Heart left ventricle (tissue), 16 donors: Measurements from ENCODE around the gene ZBTB7C. TPM values are rescaled to one million over a fixed set of nuclear protein-coding genes. Genes with fewer than 3 reads are reported as not detected.

Experiments
- ATAC-seq, 4 donors: fragments of 200-7000 bp; cut with Tn5 transposase; one replicate each; pipeline ENCODE4 v1.9.1; 2020 to 2022; ENCODE audit warnings: moderate library complexity in 4 of 4, mild to moderate bottlenecking in 3 of 4, moderate number of reproducible peaks in 1 of 4
- DNase-seq, 5 donors: peaks; one replicate each; pipeline ENCODE4 v3.0.0-alpha.2; 2020
- H3K27ac ChIP-seq, 12 donors: fragments of 200-600 bp; sonication (generic) in 4 of 12; one replicate each; pipeline versions ENCODE4 v1.5.0 to v1.8.0; 2016 to 2022; ENCODE audit warnings: mild to moderate bottlenecking in 2 of 12
- H3K27me3 ChIP-seq, 9 donors: fragments of 200-600 bp; sonication (generic) in 2 of 9; one replicate each; pipeline versions ENCODE4 v1.5.1 to v1.8.0; 2016 to 2022; ENCODE audit warnings: mild to moderate bottlenecking in 3 of 9
- H3K36me3 ChIP-seq, 9 donors: fragments of 200-600 bp; sonication (generic) in 2 of 9; one replicate each; pipeline versions ENCODE4 v1.5.0 to v1.8.0; 2018 to 2022; ENCODE audit warnings: mild to moderate bottlenecking in 2 of 9
- H3K4me1 ChIP-seq, 12 donors: fragments of 200-600 bp; sonication (generic) in 4 of 12; one replicate each; pipeline versions ENCODE4 v1.5.0 to v1.8.0; 2016 to 2022; ENCODE audit warnings: mild to moderate bottlenecking in 3 of 12
- H3K4me3 ChIP-seq, 12 donors: fragments of 200-600 bp; sonication (generic) in 4 of 12; one replicate each; pipeline versions ENCODE4 v1.5.0 to v1.8.0; 2017 to 2022; ENCODE audit warnings: mild to moderate bottlenecking in 9 of 12, moderate library complexity in 4 of 12
- H3K9me3 ChIP-seq, 12 donors: fragments of 200-600 bp; sonication (generic) in 4 of 12; one replicate each; pipeline versions ENCODE4 v1.5.0 to v1.8.0; 2016 to 2022; ENCODE audit warnings: mild to moderate bottlenecking in 1 of 12
- POLR2A ChIP-seq, 2 donors: fragments of 450-650 bp; IDR thresholded peaks; one replicate each; pipeline ENCODE4 v1.6.1; 2017; ENCODE audit warnings: antibody characterized with exemption in 2 of 2, mild to moderate bottlenecking in 2 of 2, moderate library complexity in 2 of 2
- WGBS, 4 donors: extraction: QIAGEN DNeasy Blood & Tissue Kit in 2 of 4; methylation state at CpG; one replicate each; pipeline versions ENCODE4 v1.1.5 to v1.1.7; 2013 to 2018; 5-methylcytosine and 5-hydroxymethylcytosine counted together
- intact Hi-C, 10 donors: fragments of 100-400 bp; cut with DNase I; formaldehyde crosslinking; loops; one replicate each; pipeline versions ENCODE4 v1.11.1 to v1.14.2; 2022
- polyA plus RNA-seq, 2 donors: library from polyadenylated mRNA; stranded (reverse); fragments of 200-250 nt; gene quantifications; one replicate each; pipeline ENCODE4 v1.2.3, GENCODE V29; 2013
- total RNA-seq, 9 donors: library from RNA; depleted of rRNA in 2 of 9; stranded (reverse); fragments of >200 nt in 2 of 9; fragmentation: NEBNext Ultra II Directional in 3 of 9; extraction: Animal tissue kit (Norgen Biotek cat#: 25700) in 3 of 9; gene quantifications; one replicate each; pipeline versions ENCODE4 v1.1.0 to v1.2.4, GENCODE V29; 2016 to 2023
- TF ChIP-seq, protein P1 (sequence below), 12 donors: fragments of 200-600 bp; sonication (generic) in 4 of 12; IDR thresholded peaks; one replicate each; pipeline versions ENCODE4 v1.5.0 to v1.8.0; 2018 to 2022; ENCODE audit warnings: antibody characterized with exemption in 12 of 12, mild to moderate bottlenecking in 5 of 12
- donor health status: ischemic (EF 13 %, LVEDD 7.1; RV severe dilation, severe dysfunction).
- donor health status: healthy with polysubstance abuse.
- donor health status: DM: no; HTN: yes; CAD: no.
- donor health status: DM: no; HTN: no; CAD: no.
- donor health status: ischemic (EF 25% LVEDD 6.9; RV normal size, moderate dysfunction).
- donor health status: ischemic (EF 25% LVEDD 5.7; RV mildly dilated, moderate dysfunction).
- donor health status: healthy.
- donor health status: DM: yes; HTN: yes; CAD: no.
- donor health status: ischemic (EF 35%, LVEDD 5.7; RV mildly dilated, moderate dysfunction).
- donor health status: nonischemic (EF 11% LVEDD 7.7; RV severe dilation, severe dysfunction).
- donor health status: DM: yes; HTN: yes; CAD: no.
- donor health status: PGD.
- donor health status: ischemic (EF 29% LVEDD 5.4; RV normal size, mild dysfunction).
- donor health status: nonischemic (EF 23%, LVEDD 6.1; RV moderate dilation, normal function).

The ZBTB7C gene
- total and polyA plus RNA-seq, 11 donors = 0.68 to 7.5 (median 2.3) TPM

- intact Hi-C loops = loop anchor here in 2 of 10 donors (5.0 to 10.0 kb wide), 2 partner anchors 57 to 235 kb away; no protein-coding TSS in a partner anchor
- no peak for TF ChIP-seq POLR2A (IDR thresholded peaks at IDR 0.05)
- TF ChIP-seq, protein P1, sequence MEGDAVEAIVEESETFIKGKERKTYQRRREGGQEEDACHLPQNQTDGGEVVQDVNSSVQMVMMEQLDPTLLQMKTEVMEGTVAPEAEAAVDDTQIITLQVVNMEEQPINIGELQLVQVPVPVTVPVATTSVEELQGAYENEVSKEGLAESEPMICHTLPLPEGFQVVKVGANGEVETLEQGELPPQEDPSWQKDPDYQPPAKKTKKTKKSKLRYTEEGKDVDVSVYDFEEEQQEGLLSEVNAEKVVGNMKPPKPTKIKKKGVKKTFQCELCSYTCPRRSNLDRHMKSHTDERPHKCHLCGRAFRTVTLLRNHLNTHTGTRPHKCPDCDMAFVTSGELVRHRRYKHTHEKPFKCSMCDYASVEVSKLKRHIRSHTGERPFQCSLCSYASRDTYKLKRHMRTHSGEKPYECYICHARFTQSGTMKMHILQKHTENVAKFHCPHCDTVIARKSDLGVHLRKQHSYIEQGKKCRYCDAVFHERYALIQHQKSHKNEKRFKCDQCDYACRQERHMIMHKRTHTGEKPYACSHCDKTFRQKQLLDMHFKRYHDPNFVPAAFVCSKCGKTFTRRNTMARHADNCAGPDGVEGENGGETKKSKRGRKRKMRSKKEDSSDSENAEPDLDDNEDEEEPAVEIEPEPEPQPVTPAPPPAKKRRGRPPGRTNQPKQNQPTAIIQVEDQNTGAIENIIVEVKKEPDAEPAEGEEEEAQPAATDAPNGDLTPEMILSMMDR (IDR thresholded peaks at IDR 0.05) = no peak
- Histone ChIP-seq H3K27me3 (no peaks in the 10 kb centered on the region), H3K27ac (peak overlapping the region in 2 of 12 donors; percentile 8 to 39), H3K9me3 (no peaks in the 10 kb centered on the region), H3K4me1 (peaks cover 0 to 27% (median 2%) of the 10 kb centered on the region in 12 donors), H3K36me3 (no peaks in the 10 kb centered on the region), H3K4me3 (no peak overlapping the region)
- peak in 2 of 4 donors; percentile 42 to 70 for ATAC-seq
- DNase-seq = no peak
- 70 to 78% (median 76%) methylated on average over 9 of the region's 9 CpGs for WGBS, 4 donors
Measured at GRCh38 chr18:48399303-48400075, 9.7 kb downstream of the ZBTB7C start.

- Histone ChIP-seq H3K27ac (no peak overlapping the region), H3K27me3 (no peaks in the 10 kb centered on the region), H3K36me3 (no peaks in the 10 kb centered on the region), H3K4me1 (peaks cover 0 to 40% (median 2%) of the 10 kb centered on the region in 12 donors), H3K4me3 (no peak overlapping the region), H3K9me3 (no peaks in the 10 kb centered on the region)
- intact Hi-C loops = no loop called here
- 76 to 100% (median 88%) methylated on average over 3 to 4 of the region's 4 CpGs for WGBS, 4 donors
- TF ChIP-seq POLR2A (IDR thresholded peaks at IDR 0.05) = no peak
- TF ChIP-seq, protein P1 (IDR thresholded peaks at IDR 0.05) = no peak
- ATAC-seq (no peak), DNase-seq (no peak)
Measured at GRCh38 chr18:48398074-48398473, 11.1 kb downstream of the ZBTB7C start.

DNA sequence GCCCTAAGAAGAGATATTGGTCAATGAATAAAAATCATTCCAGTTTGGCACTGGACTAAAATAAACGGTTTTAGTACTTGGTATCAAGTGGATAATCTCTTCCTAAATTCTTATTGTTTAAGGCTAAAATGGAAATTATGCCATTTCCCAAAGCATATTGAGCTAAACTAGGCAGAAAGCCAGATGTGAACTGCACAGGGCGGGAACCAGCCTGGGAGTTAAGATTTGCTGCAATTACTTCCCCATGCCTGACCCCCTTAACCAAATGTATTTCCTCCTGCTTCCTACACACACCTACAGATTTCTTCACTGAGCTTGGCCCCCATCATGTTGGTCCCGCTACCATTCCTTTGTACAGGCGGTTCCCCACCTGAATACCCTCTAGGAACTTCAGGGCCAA is 12.2 kb downstream of the ZBTB7C start:
- Histone ChIP-seq H3K4me1 (peaks cover 0 to 51% (median 4%) of the 10 kb centered on the region in 12 donors), H3K27ac (no peak overlapping the region), H3K27me3 (no peaks in the 10 kb centered on the region), H3K36me3 (no peaks in the 10 kb centered on the region), H3K4me3 (no peak overlapping the region), H3K9me3 (no peaks in the 10 kb centered on the region)
- peak in 1 of 4 donors; percentile 21 for ATAC-seq
- no peak for TF ChIP-seq POLR2A (IDR thresholded peaks at IDR 0.05)
- TF ChIP-seq, protein P1 (IDR thresholded peaks at IDR 0.05) = no peak
- no peak for DNase-seq
- intact Hi-C loops = no loop called here
- 57 to 71% (median 63%) methylated on average over 4 of the region's 4 CpGs for WGBS, 4 donors

GRCh38 chr18:48396561-48396960 is 12.6 kb downstream of the ZBTB7C start:
- no peak for DNase-seq
- Histone ChIP-seq H3K4me3 (no peak overlapping the region), H3K27me3 (no peaks in the 10 kb centered on the region), H3K36me3 (no peaks in the 10 kb centered on the region), H3K4me1 (peaks cover 0 to 55% (median 6%) of the 10 kb centered on the region in 12 donors), H3K9me3 (no peaks in the 10 kb centered on the region), H3K27ac (no peak overlapping the region)
- intact Hi-C loops = no loop called here
- ATAC-seq = no peak
- 61 to 70% (median 64%) methylated on average over 5 of the region's 5 CpGs for WGBS, 4 donors
- TF ChIP-seq, protein P1 (IDR thresholded peaks at IDR 0.05) = no peak
- TF ChIP-seq POLR2A (IDR thresholded peaks at IDR 0.05) = no peak
